Measurements from ENCODE around the gene APC2.
"Not testable (repeated sequence)": the region's sequence is repeated elsewhere in the genome, so short reads cannot be mapped to it uniquely, and the experiment has no call there.

The APC2 gene

GRCh38 chr19:1497578-1498235, 47.8 kb downstream of the APC2 start:
- no peak for DNase-seq

- not testable (repeated sequence) for DNase-seq
Measured at GRCh38 chr19:1499231-1499630, 49.3 kb downstream of the APC2 start.

GRCh38 chr19:1501200-1501595, 51.3 kb downstream of the APC2 start:
- no peak for DNase-seq

GRCh38 chr19:1502433-1503088, 52.6 kb downstream of the APC2 start:
- DNase-seq = no peak

- peak; percentile 44 for DNase-seq
Measured at GRCh38 chr19:1503089-1503924, 53.4 kb downstream of the APC2 start.

- DNase-seq = no peak
Measured at GRCh38 chr19:1503925-1504773, 54.2 kb downstream of the APC2 start.

- no peak for DNase-seq
Measured at GRCh38 chr19:1505012-1505411, 55.1 kb downstream of the APC2 start.

GRCh38 chr19:1505991-1506881, 56.3 kb downstream of the APC2 start:
- DNase-seq = no peak

- DNase-seq = no peak
Measured at GRCh38 chr19:1507192-1507660, 57.3 kb downstream of the APC2 start.

- DNase-seq = peak; percentile 90
Measured at GRCh38 chr19:1507763-1508506, 58.0 kb downstream of the APC2 start.

- DNase-seq = no peak
Measured at GRCh38 chr19:1508507-1508856, 58.6 kb downstream of the APC2 start.

- DNase-seq = no peak
Measured at GRCh38 chr19:1509602-1510441, 59.9 kb downstream of the APC2 start.

- no peak for DNase-seq
Measured at GRCh38 chr19:1510442-1510806, 60.5 kb downstream of the APC2 start.

GRCh38 chr19:1510807-1511206, 60.9 kb downstream of the APC2 start:
- no peak for DNase-seq

- no peak for DNase-seq
Measured at GRCh38 chr19:1511318-1512317, 61.7 kb downstream of the APC2 start.

GRCh38 chr19:1512671-1513498, 63.0 kb downstream of the APC2 start, which contains the start of gene ADAMTSL5:
Gene ADAMTSL5 (minus strand): TSS chr19:1513019. CDS start chr19:1510943, 2,076 bp downstream.
- no peak for DNase-seq

GRCh38 chr19:1513499-1514294, 63.8 kb downstream of the APC2 start:
- DNase-seq = no peak

All from NCI-H1105 (cell line).